ENCODE results near the gene SLC12A4. TPM values are rescaled to one million over a fixed set of nuclear protein-coding genes. Genes with fewer than 3 reads are reported as not detected.
"Not testable (repeated sequence)": the region's sequence is repeated elsewhere in the genome, so short reads cannot be mapped to it uniquely, and the experiment has no call there.

The SLC12A4 gene
- total RNA-seq, 1 donor from 2014 or later, result 36.0 TPM

DNA sequence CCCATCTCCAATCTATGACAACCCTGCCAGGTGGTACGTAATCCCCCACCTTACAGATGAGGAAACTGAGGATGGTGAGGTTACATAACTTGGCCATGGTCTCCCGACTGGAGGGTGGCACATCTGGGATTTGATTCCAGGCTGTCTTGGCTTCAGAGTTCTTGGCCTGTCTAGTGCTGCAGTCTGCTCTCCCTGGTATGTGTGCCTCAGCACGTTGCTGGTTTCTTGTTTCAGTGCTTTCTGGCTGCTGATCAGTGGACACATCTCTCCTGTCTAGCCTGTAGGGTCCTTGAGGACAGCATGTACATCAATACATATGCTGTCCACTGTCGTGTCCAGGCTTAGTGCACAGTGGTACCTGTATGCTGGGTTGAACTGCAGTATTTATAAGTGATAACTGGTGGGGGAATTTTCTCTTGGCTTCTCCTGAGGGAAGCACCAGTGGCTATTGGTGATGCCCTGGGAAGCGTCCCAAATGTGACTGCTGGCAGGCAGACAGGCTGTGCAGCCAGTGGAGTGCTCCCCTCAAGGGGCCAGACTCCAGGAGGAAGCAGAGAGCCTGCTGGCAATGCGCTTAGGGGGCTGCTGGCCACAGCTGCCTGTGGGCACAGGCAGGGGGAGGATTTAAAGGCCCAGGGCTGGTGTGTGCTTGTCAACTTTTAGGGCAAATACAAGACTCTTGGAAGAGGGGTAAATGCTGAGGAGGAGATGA, 51.1 kb downstream of the SLC12A4 start:
- Mint-ChIP-seq H3K27ac (ENCODE audit: unreplicated experiment) (no peak overlapping the region), H3K4me3 (no peak overlapping the region)
- DNase-seq (ENCODE audit: low read depth, low spot score), result no peak

DNA sequence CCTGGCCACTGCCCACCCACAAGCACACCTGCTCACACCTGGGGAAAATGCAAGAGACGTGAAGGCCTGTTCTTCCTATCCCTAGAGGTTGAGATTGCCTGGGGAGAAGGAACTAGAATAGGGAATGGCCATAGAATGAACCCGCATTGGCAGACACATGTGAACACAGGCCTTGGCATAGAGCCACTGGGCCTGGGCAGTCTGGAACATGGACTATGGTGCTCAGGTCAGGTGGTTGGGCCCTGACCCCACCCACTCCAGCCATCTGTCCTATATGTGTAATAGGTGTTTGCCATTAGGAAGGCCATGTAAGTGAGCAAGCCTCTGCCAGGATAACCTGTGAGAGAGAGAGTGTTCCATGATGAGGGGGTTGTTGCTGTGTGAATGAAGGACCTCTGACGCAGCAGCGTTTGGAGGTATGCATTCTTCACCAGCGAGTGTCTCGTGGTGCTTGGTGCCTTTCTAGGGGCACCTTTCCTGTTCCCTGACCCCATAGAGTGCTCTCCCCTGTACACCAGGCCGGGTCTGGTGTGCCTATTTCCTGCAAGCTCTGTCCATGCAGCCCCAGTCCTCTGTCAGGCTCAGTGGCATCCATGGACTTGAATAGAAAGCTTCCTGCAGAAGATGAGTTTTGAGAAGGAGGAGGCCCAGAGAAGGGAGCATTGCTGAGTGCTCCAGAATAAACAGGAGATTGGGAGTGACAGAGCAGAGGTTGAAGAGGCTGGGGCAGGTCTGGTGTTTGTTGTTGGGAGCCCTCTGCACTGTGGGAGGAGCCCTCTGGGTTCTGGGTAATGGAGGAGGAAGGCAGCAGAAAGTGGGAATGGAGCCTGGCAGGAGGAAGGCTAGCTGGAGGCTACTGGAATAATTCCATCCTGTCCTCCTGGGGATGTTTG, 52.4 kb downstream of the SLC12A4 start:
- no peak overlapping the region for H3K27ac Mint-ChIP-seq (ENCODE audit: unreplicated experiment)
- no peaks in the 10 kb centered on the region for H3K36me3 Mint-ChIP-seq (ENCODE audit: low read depth)
- H3K27me3 Mint-ChIP-seq (ENCODE audit: low read depth), result no peaks in the 10 kb centered on the region
- no peaks in the 10 kb centered on the region for H3K4me1 Mint-ChIP-seq
- no peak overlapping the region for H3K4me3 Mint-ChIP-seq
- no peak for DNase-seq (ENCODE audit: low read depth, low spot score)
- no peaks in the 10 kb centered on the region for H3K9me3 Mint-ChIP-seq
- TF ChIP-seq, protein P1, sequence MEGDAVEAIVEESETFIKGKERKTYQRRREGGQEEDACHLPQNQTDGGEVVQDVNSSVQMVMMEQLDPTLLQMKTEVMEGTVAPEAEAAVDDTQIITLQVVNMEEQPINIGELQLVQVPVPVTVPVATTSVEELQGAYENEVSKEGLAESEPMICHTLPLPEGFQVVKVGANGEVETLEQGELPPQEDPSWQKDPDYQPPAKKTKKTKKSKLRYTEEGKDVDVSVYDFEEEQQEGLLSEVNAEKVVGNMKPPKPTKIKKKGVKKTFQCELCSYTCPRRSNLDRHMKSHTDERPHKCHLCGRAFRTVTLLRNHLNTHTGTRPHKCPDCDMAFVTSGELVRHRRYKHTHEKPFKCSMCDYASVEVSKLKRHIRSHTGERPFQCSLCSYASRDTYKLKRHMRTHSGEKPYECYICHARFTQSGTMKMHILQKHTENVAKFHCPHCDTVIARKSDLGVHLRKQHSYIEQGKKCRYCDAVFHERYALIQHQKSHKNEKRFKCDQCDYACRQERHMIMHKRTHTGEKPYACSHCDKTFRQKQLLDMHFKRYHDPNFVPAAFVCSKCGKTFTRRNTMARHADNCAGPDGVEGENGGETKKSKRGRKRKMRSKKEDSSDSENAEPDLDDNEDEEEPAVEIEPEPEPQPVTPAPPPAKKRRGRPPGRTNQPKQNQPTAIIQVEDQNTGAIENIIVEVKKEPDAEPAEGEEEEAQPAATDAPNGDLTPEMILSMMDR (conservative IDR thresholded peaks at IDR 0.05), result no peak

More for the DNA sequence above, 51.1 kb downstream of the SLC12A4 start:
- H3K27me3 Mint-ChIP-seq (ENCODE audit: low read depth), result no peaks in the 10 kb centered on the region
- H3K4me1 Mint-ChIP-seq, result no peaks in the 10 kb centered on the region
- H3K36me3 Mint-ChIP-seq (ENCODE audit: low read depth), result no peaks in the 10 kb centered on the region
- TF ChIP-seq, protein P1 (conservative IDR thresholded peaks at IDR 0.05), result no peak
- no peaks in the 10 kb centered on the region for H3K9me3 Mint-ChIP-seq

DNA sequence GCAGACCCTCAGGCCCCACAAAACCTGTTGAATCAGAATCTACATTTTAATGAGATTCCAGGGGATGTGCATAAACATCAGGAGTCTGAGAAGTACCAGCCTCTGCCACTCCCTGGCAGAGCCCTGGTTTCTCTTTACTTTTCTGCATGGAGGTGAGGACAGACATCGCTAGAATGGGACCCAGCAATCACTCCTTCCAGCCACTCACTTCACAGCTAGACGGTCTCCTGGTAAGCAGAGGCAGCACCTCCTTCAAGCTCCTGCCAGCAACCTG, 53.0 kb downstream of the SLC12A4 start:
- H3K9me3 Mint-ChIP-seq; H3K27me3 Mint-ChIP-seq (ENCODE audit: low read depth); H3K4me3 Mint-ChIP-seq; DNase-seq (ENCODE audit: low read depth, low spot score); H3K4me1 Mint-ChIP-seq; H3K36me3 Mint-ChIP-seq (ENCODE audit: low read depth); H3K27ac Mint-ChIP-seq (ENCODE audit: unreplicated experiment): not testable (repeated sequence)

DNA sequence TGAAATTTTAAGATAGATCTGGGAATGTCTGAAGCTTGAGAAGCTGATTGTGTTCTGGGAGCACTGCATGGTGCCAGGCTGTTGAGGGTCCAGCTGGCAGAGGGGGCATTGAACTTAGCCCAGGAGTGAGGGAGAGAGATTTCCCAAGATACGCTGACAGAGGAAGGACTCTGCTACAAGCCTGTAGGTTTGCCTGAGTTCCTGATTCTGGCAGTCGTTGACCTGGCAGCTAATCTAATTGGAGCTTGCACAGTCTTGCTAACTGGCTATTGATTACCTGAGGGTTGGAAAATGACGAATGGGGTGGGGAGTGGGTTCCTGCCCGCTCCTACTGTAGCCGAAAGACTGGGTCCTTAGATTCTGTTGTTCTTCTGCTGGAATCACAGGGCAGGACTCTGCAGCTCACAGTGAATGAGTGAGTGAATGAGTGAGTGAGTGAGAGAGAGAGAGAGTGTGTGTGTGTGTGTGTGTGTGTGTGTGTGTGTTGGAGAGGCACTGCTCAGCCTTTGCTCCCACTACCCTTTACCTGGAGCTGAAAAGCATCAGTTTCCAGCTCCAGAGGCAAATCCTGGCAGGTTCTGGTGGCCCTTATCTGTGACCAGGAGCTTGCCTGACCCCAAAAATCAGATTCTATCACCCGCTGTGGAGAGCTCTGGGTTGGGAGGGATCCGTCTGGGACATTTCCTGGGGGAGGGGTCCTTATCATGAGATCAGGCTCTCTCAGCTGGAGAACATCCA, 53.5 kb downstream of the SLC12A4 start:
- no peaks in the 10 kb centered on the region for H3K9me3 Mint-ChIP-seq
- no peaks in the 10 kb centered on the region for H3K27me3 Mint-ChIP-seq (ENCODE audit: low read depth)
- DNase-seq (ENCODE audit: low read depth, low spot score), result no peak
- H3K27ac Mint-ChIP-seq (ENCODE audit: unreplicated experiment), result no peak overlapping the region
- no peak overlapping the region for H3K4me3 Mint-ChIP-seq
- no peaks in the 10 kb centered on the region for H3K36me3 Mint-ChIP-seq (ENCODE audit: low read depth)
- H3K4me1 Mint-ChIP-seq, result no peaks in the 10 kb centered on the region
- TF ChIP-seq, protein P1 (conservative IDR thresholded peaks at IDR 0.05), result no peak

DNA sequence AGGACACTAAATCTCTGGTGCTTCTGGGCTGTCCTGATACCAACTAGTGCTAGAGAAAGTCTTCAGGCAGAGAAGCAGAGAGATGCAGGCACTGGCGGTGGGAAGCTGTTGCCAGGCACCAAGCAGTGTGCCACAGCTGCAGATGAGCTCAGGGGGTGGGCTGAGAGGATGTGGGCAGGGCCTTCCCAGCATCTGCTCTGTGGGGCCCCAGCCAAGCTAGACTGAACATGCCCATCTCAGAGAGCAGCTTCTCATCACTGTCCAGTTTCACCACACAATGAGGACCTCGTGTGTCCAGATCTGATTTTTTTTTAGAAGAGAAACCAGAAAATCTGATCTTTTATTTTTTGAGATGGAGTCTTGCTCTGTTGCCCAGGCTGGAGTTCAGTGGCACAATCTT, 58.3 kb downstream of the SLC12A4 start:
- H3K36me3 Mint-ChIP-seq (ENCODE audit: low read depth), result peaks cover 4% of the 10 kb centered on the region
- no peaks in the 10 kb centered on the region for H3K9me3 Mint-ChIP-seq
- H3K4me3 Mint-ChIP-seq, result no peak overlapping the region
- TF ChIP-seq, protein P1 (conservative IDR thresholded peaks at IDR 0.05), result no peak
- H3K27me3 Mint-ChIP-seq (ENCODE audit: low read depth), result no peaks in the 10 kb centered on the region
- peak overlapping the region; percentile 90 for H3K27ac Mint-ChIP-seq (ENCODE audit: unreplicated experiment)
- DNase-seq (ENCODE audit: low read depth, low spot score), result no peak
- no peaks in the 10 kb centered on the region for H3K4me1 Mint-ChIP-seq

Measured in neural crest cell (in vitro differentiated cells).